H1 (cell line): ENCODE measurements around the gene GRID1. TPM values are rescaled to one million over a fixed set of nuclear protein-coding genes. Genes with fewer than 3 reads are reported as not detected.

ENCODE experiments used
- CTCF ChIA-PET: fragments of 300-600 bp; sonication (Branson Sonifier 250); formaldehyde crosslinking; loops from one replicate; lab custom pipeline; 2021; ENCODE audit not compliant: partially characterized antibody; lab: Charles Lee
- POLR2A ChIA-PET: fragments of 300-600 bp; sonication (Branson Sonifier 250); formaldehyde crosslinking; loops from one replicate; lab custom pipeline; 2021; ENCODE audit warnings: inconsistent platforms; ENCODE audit not compliant: partially characterized antibody; lab: Charles Lee
- DNase-seq, 2 experiments: peaks; one replicate each; pipeline versions ENCODE4 v3.0.0 to v3.0.0-alpha.2; 2010 to 2022; ENCODE audit warnings: low spot score in 2 of 2, low read depth in 1 of 2, mixed read lengths in 1 of 2
- FAIRE-seq: peaks from 2 replicates; lab custom pipeline; 2011; peaks lifted over from hg19 to GRCh38; lab: Jason Lieb, UNC
- H2AFZ ChIP-seq: 2 replicates; pipeline ENCODE4 v1.8.1; 2012; ENCODE audit warnings: low read length, inconsistent platforms
- H2AK5ac ChIP-seq: 2 replicates; pipeline ENCODE4 v1.6.1; 2013; ENCODE audit warnings: low read depth, low read length
- H2BK120ac ChIP-seq: replicated peaks from 2 replicates; pipeline ENCODE3; 2013; ENCODE audit warnings: low read depth, low read length, inconsistent platforms
- H2BK12ac ChIP-seq: 2 replicates; pipeline ENCODE4 v1.6.1; 2013; ENCODE audit warnings: low read depth, low read length
- H2BK15ac ChIP-seq: 2 replicates; pipeline ENCODE4 v1.6.1; 2013; ENCODE audit warnings: low read length
- H2BK20ac ChIP-seq: 2 replicates; pipeline ENCODE4 v1.6.1; 2013; ENCODE audit warnings: low read length
- H2BK5ac ChIP-seq: 2 replicates; pipeline ENCODE4 v1.6.1; 2013; ENCODE audit warnings: low read depth, low read length
- H3K14ac ChIP-seq: 2 replicates; pipeline ENCODE4 v1.6.1; 2013; ENCODE audit warnings: inconsistent platforms; ENCODE audit not compliant: insufficient read length
- H3K18ac ChIP-seq: 2 replicates; pipeline ENCODE4 v1.6.1; 2013; ENCODE audit warnings: low read length; ENCODE audit errors: extremely low read depth
- H3K23ac ChIP-seq: 2 replicates; pipeline ENCODE4 v1.6.1; 2013; ENCODE audit warnings: inconsistent platforms; ENCODE audit not compliant: insufficient read length
- H3K23me2 ChIP-seq: 2 replicates; pipeline ENCODE4 v1.6.1; 2013; ENCODE audit warnings: low read depth, low read length
- H3K27ac ChIP-seq: 2 replicates; pipeline ENCODE4 v1.6.1; 2011; ENCODE audit warnings: low read depth, low read length, inconsistent platforms
- H3K27me3 ChIP-seq, 4 experiments: replicated peaks in 1 of 4; 1 replicate in 1 of 4; 2 replicates in 3 of 4; pipeline versions ENCODE4 v1.6.1 to v1.8.1; 2011 to 2013; ENCODE audit warnings: low read length in 3 of 4, mild to moderate bottlenecking in 3 of 4, inconsistent platforms in 2 of 4, mixed read lengths in 2 of 4, moderate library complexity in 1 of 4; ENCODE audit not compliant: control insufficient read depth in 3 of 4, insufficient read depth in 3 of 4; ENCODE audit errors: extremely low read depth in 1 of 4
- H3K36me3 ChIP-seq, 4 experiments: 2 replicates each; pipeline versions ENCODE4 v1.6.1 to v1.8.1; 2011 to 2013; ENCODE audit warnings: mild to moderate bottlenecking in 4 of 4, low read length in 3 of 4, moderate library complexity in 2 of 4, control low read depth in 1 of 4, inconsistent platforms in 1 of 4; ENCODE audit not compliant: insufficient read depth in 4 of 4, control insufficient read depth in 2 of 4
- H3K4ac ChIP-seq: replicated peaks from 2 replicates; pipeline ENCODE3; 2013; ENCODE audit warnings: low read length, low read depth, mixed read lengths, inconsistent platforms; ENCODE audit not compliant: insufficient read length
- H3K4me1 ChIP-seq, 4 experiments: replicated peaks in 1 of 4; 1 replicate in 1 of 4; 2 replicates in 3 of 4; pipeline versions ENCODE4 v1.6.1 to v1.8.1; 2011 to 2013; ENCODE audit warnings: low read length in 3 of 4, inconsistent platforms in 2 of 4, mixed read lengths in 1 of 4; ENCODE audit not compliant: insufficient read depth in 4 of 4, control insufficient read depth in 3 of 4
- H3K4me2 ChIP-seq, 2 experiments: 2 replicates each; pipeline versions ENCODE4 v1.6.1 to v1.8.1; 2011 to 2013; ENCODE audit warnings: low read depth in 2 of 2, low read length in 2 of 2, control low read depth in 1 of 2, inconsistent platforms in 1 of 2, mild to moderate bottlenecking in 1 of 2; ENCODE audit not compliant: insufficient read depth in 1 of 2
- H3K4me3 ChIP-seq, 4 experiments: fragments of 200-600, 300-600 bp in 1 of 4; sonication (generic), shearing (Covaris generic), sonication (Bioruptor Twin) in 1 of 4; 2 replicates each; pipeline versions ENCODE4 v1.5.1 to v1.8.1; 2011 to 2016; ENCODE audit warnings: low read length in 4 of 4, low read depth in 3 of 4, control low read depth in 2 of 4, inconsistent platforms in 2 of 4, mild to moderate bottlenecking in 2 of 4, mixed read lengths in 1 of 4, moderate library complexity in 1 of 4; ENCODE audit not compliant: insufficient read depth in 2 of 4; ENCODE audit errors: extremely low read depth in 1 of 4
- H3K56ac ChIP-seq: replicated peaks from 2 replicates; pipeline ENCODE3; 2013; ENCODE audit warnings: low read depth, mild to moderate bottlenecking, mixed read lengths, low read length, inconsistent platforms; ENCODE audit not compliant: insufficient read length
- H3K79me1 ChIP-seq: 2 replicates; pipeline ENCODE4 v1.6.1; 2013; ENCODE audit warnings: low read depth, low read length, control low read depth
- H3K79me2 ChIP-seq, 2 experiments: 2 replicates each; pipeline versions ENCODE4 v1.6.1 to v1.8.1; 2012 to 2013; ENCODE audit warnings: low read length in 2 of 2, mild to moderate bottlenecking in 2 of 2, inconsistent platforms in 1 of 2; ENCODE audit not compliant: insufficient read depth in 2 of 2, control insufficient read depth in 1 of 2
- H3K9ac ChIP-seq, 4 experiments: replicated peaks in 1 of 4; 1 replicate in 1 of 4; 2 replicates in 3 of 4; pipeline versions ENCODE4 v1.6.1 to v1.8.1; 2011 to 2013; ENCODE audit warnings: low read depth in 3 of 4, low read length in 3 of 4, control low read depth in 2 of 4, mild to moderate bottlenecking in 2 of 4, moderate library complexity in 2 of 4, inconsistent platforms in 1 of 4; ENCODE audit errors: extremely low read depth in 1 of 4
- H3K9me3 ChIP-seq, 2 experiments: 2 replicates each; pipeline versions ENCODE4 v1.6.1 to v1.8.1; 2012 to 2013; ENCODE audit warnings: mild to moderate bottlenecking in 2 of 2, moderate library complexity in 2 of 2, control low read depth in 1 of 2, inconsistent platforms in 1 of 2, low read depth in 1 of 2, low read length in 1 of 2, mixed read lengths in 1 of 2; ENCODE audit not compliant: insufficient read depth in 2 of 2
- H4K20me1 ChIP-seq, 2 experiments: replicated peaks in 1 of 2; 2 replicates each; pipeline versions ENCODE3 to v1.8.1; 2011 to 2013; ENCODE audit warnings: inconsistent platforms in 2 of 2, low read length in 2 of 2, mild to moderate bottlenecking in 1 of 2; ENCODE audit not compliant: insufficient read depth in 2 of 2, control insufficient read depth in 1 of 2
- H4K5ac ChIP-seq: 2 replicates; pipeline ENCODE4 v1.6.1; 2013; ENCODE audit warnings: low read length, low read depth, mixed read lengths, inconsistent platforms; ENCODE audit not compliant: insufficient read length
- H4K8ac ChIP-seq: 2 replicates; pipeline ENCODE4 v1.8.0; 2013; ENCODE audit warnings: mild to moderate bottlenecking, moderate library complexity, low read length, inconsistent platforms; ENCODE audit not compliant: insufficient read depth; ENCODE audit errors: extremely low read depth
- H4K91ac ChIP-seq: replicated peaks from 2 replicates; pipeline ENCODE3; 2013; ENCODE audit warnings: low read length, mixed read lengths, inconsistent platforms; ENCODE audit not compliant: insufficient read length
- RAD21 ChIP-seq, 2 experiments: IDR thresholded peaks in 1 of 2; conservative IDR thresholded peaks in 1 of 2; 2 replicates each; pipeline ENCODE4 v1.6.1; 2011; ENCODE audit warnings: low read depth in 2 of 2, low read length in 2 of 2, improper control_type of control experiment in 1 of 2, inconsistent platforms in 1 of 2, mild to moderate bottlenecking in 1 of 2, moderate library complexity in 1 of 2
- TAF7 ChIP-seq: optimal IDR thresholded peaks from 2 replicates; pipeline ENCODE3; 2011; ENCODE audit warnings: low read depth, mild to moderate bottlenecking, inconsistent platforms, low read length, moderate library complexity, borderline replicate concordance
- WGBS, 2 experiments: shearing (Covaris generic) in 1 of 2; methylation state at CpG; one replicate each; pipeline versions ENCODE4 v1.1.6 to v1.1.7; 2013 to 2015; ENCODE audit warnings: low lambda C conversion rate in 2 of 2, mixed read lengths in 2 of 2, inconsistent platforms in 1 of 2, low coverage in 1 of 2, missing lambda C conversion rate in 1 of 2; ENCODE audit not compliant: insufficient replicate concordance in 2 of 2, insufficient coverage in 1 of 2, insufficient read length in 1 of 2; ENCODE audit errors: extremely low coverage in 1 of 2, missing lambda C conversion rate in 1 of 2; 5-methylcytosine and 5-hydroxymethylcytosine counted together
- polyA plus RNA-seq, 7 experiments: library from polyadenylated mRNA; depleted of rRNA in 3 of 7; stranded (reverse) in 5 of 7; unstranded in 2 of 7; fragments of >200 nt in 5 of 7; fragments of 200-250 nt in 2 of 7; gene quantifications; 1 replicate in 5 of 7; 2 replicates in 1 of 7; 4 replicates in 1 of 7; pipeline versions ENCODE4 v1.2.1 to v1.2.3, GENCODE V29; 2011 to 2013; ENCODE audit warnings: missing spikeins in 2 of 7, mixed read lengths in 2 of 7
- total RNA-seq: library from RNA; stranded (reverse); fragmentation: NEBNext Ultra II Directional; extraction: Animal tissue kit (Norgen Biotek cat#: 25700); gene quantifications from 2 replicates; pipeline ENCODE4 v1.2.1, GENCODE V29; 2021
- TF ChIP-seq, protein P1 (sequence below), 3 experiments: IDR thresholded peaks; 1 replicate in 2 of 3; 2 replicates in 1 of 3; pipeline versions ENCODE4 v1.5.1 to v1.6.1; 2011; ENCODE audit warnings: low read length in 3 of 3, mild to moderate bottlenecking in 3 of 3, inconsistent platforms in 2 of 3, low read depth in 1 of 3, moderate library complexity in 1 of 3; ENCODE audit not compliant: insufficient read depth in 1 of 3; ENCODE audit errors: control extremely low read depth in 1 of 3

GRID1 gene
- total and polyA plus RNA-seq, 2 of the 8 experiments (the other 6 are each of a cell fraction or from before 2014, with no cell fraction given): 0.22 to 0.30 TPM

DNA sequence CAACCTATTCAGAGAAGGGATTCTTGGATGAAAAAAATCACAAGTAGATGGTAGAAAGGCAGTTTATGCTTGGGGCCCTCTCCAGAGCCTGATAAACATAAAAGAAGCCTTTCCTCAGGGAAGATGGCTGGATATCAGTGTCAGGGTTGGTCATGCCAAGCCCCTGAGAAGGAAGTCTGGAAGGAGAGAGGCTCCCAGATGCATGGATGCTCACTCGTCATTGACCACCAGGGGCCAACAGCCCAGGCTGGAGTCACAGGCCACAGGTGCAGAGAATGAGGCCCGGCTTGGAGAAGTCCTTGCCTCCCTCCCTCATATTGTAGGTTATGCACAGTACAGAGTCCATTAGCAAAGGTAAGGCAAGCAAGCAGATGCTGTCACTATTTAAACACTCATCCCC lies 506.7 kb downstream of the GRID1 start:
- Histone ChIP-seq H3K4me2 (no peak overlapping the region), H3K9me3 (no peaks in the 10 kb centered on the region), H3K4ac (no peak overlapping the region), H4K5ac (no peak overlapping the region), H3K23me2 (peaks cover 2% of the 10 kb centered on the region; the same call in 1 of the 2 replicates), H3K14ac (no peak overlapping the region), H3K27me3 (no peaks in the 10 kb centered on the region; a peak in 1 of 7 replicates), H2BK12ac (no peak overlapping the region), H2BK5ac (no peak overlapping the region), H4K20me1 (peaks cover 0 to 1% of the 10 kb centered on the region in 2 experiments), H2AK5ac (no peak overlapping the region)
- 85% methylated on average over 2 of the region's 2 CpGs; no CpG with 5 or more reads in 1 of the 2 experiments for WGBS, 2 experiments
- FAIRE-seq: no peak
- no peak for DNase-seq
- ChIA-PET POLR2A (no interaction called here), CTCF (no interaction called here)
- TF ChIP-seq RAD21 (IDR thresholded peaks at IDR 0.05 in 1 of 2, conservative IDR thresholded peaks at IDR 0.05 in 1 of 2; ENCODE audit: low read depth in 2 of 2, low read length in 2 of 2) (peak in 1 of 2 experiments; percentile 8; a peak in 1 of 4 replicates), TAF7 (no peak)
- TF ChIP-seq, protein P1, sequence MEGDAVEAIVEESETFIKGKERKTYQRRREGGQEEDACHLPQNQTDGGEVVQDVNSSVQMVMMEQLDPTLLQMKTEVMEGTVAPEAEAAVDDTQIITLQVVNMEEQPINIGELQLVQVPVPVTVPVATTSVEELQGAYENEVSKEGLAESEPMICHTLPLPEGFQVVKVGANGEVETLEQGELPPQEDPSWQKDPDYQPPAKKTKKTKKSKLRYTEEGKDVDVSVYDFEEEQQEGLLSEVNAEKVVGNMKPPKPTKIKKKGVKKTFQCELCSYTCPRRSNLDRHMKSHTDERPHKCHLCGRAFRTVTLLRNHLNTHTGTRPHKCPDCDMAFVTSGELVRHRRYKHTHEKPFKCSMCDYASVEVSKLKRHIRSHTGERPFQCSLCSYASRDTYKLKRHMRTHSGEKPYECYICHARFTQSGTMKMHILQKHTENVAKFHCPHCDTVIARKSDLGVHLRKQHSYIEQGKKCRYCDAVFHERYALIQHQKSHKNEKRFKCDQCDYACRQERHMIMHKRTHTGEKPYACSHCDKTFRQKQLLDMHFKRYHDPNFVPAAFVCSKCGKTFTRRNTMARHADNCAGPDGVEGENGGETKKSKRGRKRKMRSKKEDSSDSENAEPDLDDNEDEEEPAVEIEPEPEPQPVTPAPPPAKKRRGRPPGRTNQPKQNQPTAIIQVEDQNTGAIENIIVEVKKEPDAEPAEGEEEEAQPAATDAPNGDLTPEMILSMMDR (IDR thresholded peaks at IDR 0.05; ENCODE audit: control extremely low read depth in 1 of 3, insufficient read depth in 1 of 3, low read depth in 1 of 3, low read length in 3 of 3): peak in 1 of 3 experiments; percentile 4; a peak in 1 of 4 replicates
- TF ChIP-seq, all 59 proteins: peak for 2
- no peak overlapping the region for H3K18ac ChIP-seq
- H4K8ac ChIP-seq: no peak overlapping the region
- no peak overlapping the region for H4K91ac ChIP-seq
- H3K27ac ChIP-seq: no peak overlapping the region
- H3K79me2 ChIP-seq: no peaks in the 10 kb centered on the region
- H3K36me3 ChIP-seq: no peaks in the 10 kb centered on the region
- H2BK120ac ChIP-seq: no peak overlapping the region
- no peak overlapping the region for H2BK15ac ChIP-seq
- H3K56ac ChIP-seq: no peak overlapping the region
- no peak overlapping the region for H2BK20ac ChIP-seq
- H3K23ac ChIP-seq: no peak overlapping the region
- H3K4me1 ChIP-seq: no peaks in the 10 kb centered on the region
- no peaks in the 10 kb centered on the region for H3K79me1 ChIP-seq
- no peak overlapping the region; a peak in 1 of 8 replicates for H3K4me3 ChIP-seq
- no peak overlapping the region for H2AFZ ChIP-seq
- H3K9ac ChIP-seq: no peak overlapping the region
